Hepatocyte (in vitro differentiated cells): ENCODE measurements around the gene CPT1B.

Source experiments
- CTCF ChIP-seq: fragments of 200-600 bp; sonication (generic); IDR thresholded peaks from 2 replicates; pipeline ENCODE4 v1.5.1; 2016; ENCODE audit warnings: antibody characterized with exemption, mild to moderate bottlenecking; ENCODE audit not compliant: poor library complexity
- EZH2phosphoT487 ChIP-seq: fragments of 200-600 bp; sonication (generic); IDR thresholded peaks from one replicate; pipeline ENCODE4 v1.6.1; 2018; ENCODE audit warnings: antibody characterized with exemption, mild to moderate bottlenecking, low read depth, moderate library complexity; ENCODE audit not compliant: unreplicated experiment, severe bottlenecking

- TF ChIP-seq CTCF (no peak), EZH2phosphoT487 (no peak)
Measured at GRCh38 chr22:50575426-50575941, 2.7 kb downstream of the CPT1B start.
